ENCODE measurements around the gene TMEM8B.

DNA sequence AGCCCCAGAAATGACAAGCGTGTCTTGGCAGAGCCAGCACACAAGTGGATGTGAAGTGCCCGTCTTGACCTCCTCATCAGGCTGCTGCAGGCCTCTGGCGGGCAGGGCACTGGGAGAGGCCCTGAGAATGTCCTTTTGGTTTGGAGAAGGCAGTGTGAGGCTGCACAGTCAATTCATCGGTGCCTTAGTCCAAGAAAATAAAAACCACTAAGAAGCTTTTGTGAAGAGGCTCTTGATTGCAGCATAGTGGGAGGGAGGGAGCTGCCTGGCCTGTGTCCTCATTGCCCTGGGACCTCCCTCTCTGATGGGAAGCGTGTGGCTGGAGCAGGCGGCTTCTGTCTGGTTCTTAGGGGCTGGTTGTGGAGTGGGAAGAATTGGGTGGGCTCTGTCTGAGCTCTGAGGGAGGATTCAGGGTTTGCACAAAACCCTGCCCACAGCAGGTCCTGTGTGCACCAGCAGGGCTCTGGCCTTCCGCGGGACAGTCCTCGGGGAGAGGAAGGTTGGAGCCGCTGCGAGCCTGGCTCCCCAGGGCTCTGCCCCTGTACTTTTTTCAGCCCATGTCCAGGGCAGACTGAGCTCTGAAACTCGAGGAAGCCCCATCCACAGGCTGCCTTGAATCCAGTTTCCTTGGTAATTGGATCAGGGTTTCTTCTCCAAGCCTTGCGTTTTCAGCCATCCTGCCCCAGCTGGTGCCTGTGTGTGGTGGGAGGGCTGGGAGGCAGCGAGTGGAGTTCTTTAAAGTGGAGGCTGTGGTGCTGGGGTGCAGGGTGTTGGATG, 78.1 kb downstream of the TMEM8B start:
- TF ChIP-seq POLR2A (IDR thresholded peaks at IDR 0.05) (peak; percentile 41), EP300 (IDR thresholded peaks at IDR 0.05; ENCODE audit: low read depth) (no peak)
- TF ChIP-seq, protein P1, sequence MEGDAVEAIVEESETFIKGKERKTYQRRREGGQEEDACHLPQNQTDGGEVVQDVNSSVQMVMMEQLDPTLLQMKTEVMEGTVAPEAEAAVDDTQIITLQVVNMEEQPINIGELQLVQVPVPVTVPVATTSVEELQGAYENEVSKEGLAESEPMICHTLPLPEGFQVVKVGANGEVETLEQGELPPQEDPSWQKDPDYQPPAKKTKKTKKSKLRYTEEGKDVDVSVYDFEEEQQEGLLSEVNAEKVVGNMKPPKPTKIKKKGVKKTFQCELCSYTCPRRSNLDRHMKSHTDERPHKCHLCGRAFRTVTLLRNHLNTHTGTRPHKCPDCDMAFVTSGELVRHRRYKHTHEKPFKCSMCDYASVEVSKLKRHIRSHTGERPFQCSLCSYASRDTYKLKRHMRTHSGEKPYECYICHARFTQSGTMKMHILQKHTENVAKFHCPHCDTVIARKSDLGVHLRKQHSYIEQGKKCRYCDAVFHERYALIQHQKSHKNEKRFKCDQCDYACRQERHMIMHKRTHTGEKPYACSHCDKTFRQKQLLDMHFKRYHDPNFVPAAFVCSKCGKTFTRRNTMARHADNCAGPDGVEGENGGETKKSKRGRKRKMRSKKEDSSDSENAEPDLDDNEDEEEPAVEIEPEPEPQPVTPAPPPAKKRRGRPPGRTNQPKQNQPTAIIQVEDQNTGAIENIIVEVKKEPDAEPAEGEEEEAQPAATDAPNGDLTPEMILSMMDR (IDR thresholded peaks at IDR 0.05) = no peak

Measured in transverse colon (tissue), 3 donors.